Keratinocyte (primary cell): ENCODE data around the gene PRKCH. TPM values are rescaled to one million over a fixed set of nuclear protein-coding genes. Genes with fewer than 3 reads are reported as not detected.

Source experiments
- DNase-seq: peaks from one replicate; pipeline ENCODE4 v3.0.0-alpha.2; 2011; ENCODE audit warnings: low read depth, missing footprints, low spot score
- FAIRE-seq: peaks from 2 replicates; lab custom pipeline; 2011; peaks lifted over from hg19 to GRCh38; lab: Jason Lieb, UNC
- H2AFZ ChIP-seq: 2 replicates; pipeline ENCODE4 v1.6.0; 2012; ENCODE audit warnings: low read length, control low read depth, inconsistent platforms; ENCODE audit not compliant: control insufficient read depth
- H3K27ac ChIP-seq: 2 replicates; pipeline ENCODE4 v1.5.1; 2011; ENCODE audit warnings: low read length; ENCODE audit not compliant: control insufficient read depth, insufficient read depth
- H3K27me3 ChIP-seq: 3 replicates; pipeline ENCODE4 v1.6.0; 2011; ENCODE audit warnings: low read length; ENCODE audit not compliant: control insufficient read depth, insufficient read depth; ENCODE audit errors: extremely low read depth
- H3K36me3 ChIP-seq, 2 experiments: 2 replicates in 1 of 2; 3 replicates in 1 of 2; pipeline ENCODE4 v1.5.1; 2011; ENCODE audit warnings: low read length in 2 of 2, mild to moderate bottlenecking in 1 of 2; ENCODE audit not compliant: control insufficient read depth in 2 of 2, insufficient read depth in 2 of 2; ENCODE audit errors: extremely low read depth in 1 of 2
- H3K4me1 ChIP-seq: 3 replicates; pipeline ENCODE4 v1.5.1; 2011; ENCODE audit warnings: low read length; ENCODE audit not compliant: control insufficient read depth, insufficient read depth; ENCODE audit errors: extremely low read depth
- H3K4me2 ChIP-seq: 3 replicates; pipeline ENCODE4 v1.6.0; 2011; ENCODE audit warnings: low read depth, low read length; ENCODE audit not compliant: control insufficient read depth, insufficient read depth; ENCODE audit errors: extremely low read depth
- H3K4me3 ChIP-seq, 3 experiments: fragments of 200-600 bp in 1 of 3; sonication (generic) in 1 of 3; 2 replicates in 2 of 3; 3 replicates in 1 of 3; pipeline ENCODE4 v1.5.1; 2011 to 2016; ENCODE audit warnings: low read length in 3 of 3, mild to moderate bottlenecking in 3 of 3, control low read depth in 2 of 3, inconsistent platforms in 1 of 3, low read depth in 1 of 3, mixed read lengths in 1 of 3, mixed run types in 1 of 3, moderate library complexity in 1 of 3; ENCODE audit not compliant: control insufficient read depth in 2 of 3, insufficient read depth in 2 of 3; ENCODE audit errors: extremely low read depth in 1 of 3
- H3K79me2 ChIP-seq: 2 replicates; pipeline ENCODE4 v1.6.0; 2012; ENCODE audit warnings: low read length; ENCODE audit not compliant: control insufficient read depth, insufficient read depth
- H3K9ac ChIP-seq: 3 replicates; pipeline ENCODE4 v1.6.0; 2011; ENCODE audit warnings: low read length; ENCODE audit not compliant: control insufficient read depth, insufficient read depth; ENCODE audit errors: extremely low read depth
- H3K9me1 ChIP-seq: 3 replicates; pipeline ENCODE4 v1.6.0; 2011; ENCODE audit warnings: low read length; ENCODE audit not compliant: control insufficient read depth, insufficient read depth; ENCODE audit errors: extremely low read depth
- H3K9me3 ChIP-seq: 2 replicates; pipeline ENCODE4 v1.5.1; 2012; ENCODE audit warnings: low read depth, low read length; ENCODE audit not compliant: control insufficient read depth
- H4K20me1 ChIP-seq: 3 replicates; pipeline ENCODE4 v1.6.0; 2011; ENCODE audit warnings: low read length; ENCODE audit not compliant: control insufficient read depth, insufficient read depth; ENCODE audit errors: extremely low read depth
- EZH2 ChIP-seq: IDR thresholded peaks from one replicate; pipeline ENCODE4 v1.6.1; 2012; ENCODE audit warnings: inconsistent platforms, mild to moderate bottlenecking, low read length, moderate library complexity
- dilution Hi-C: fragments of 300-500 bp; cut with MboI; formaldehyde crosslinking; loops from one replicate; pipeline ENCODE4 v1.7.0; 2020; ENCODE audit warnings: low sequenced_read_pairs; ENCODE audit not compliant: extremely low pct_ligation_motif_present
- polyA plus RNA-seq, 5 experiments: library from polyadenylated mRNA; depleted of rRNA in 3 of 5; stranded (reverse) in 3 of 5; stranded (forward) in 1 of 5; unstranded in 1 of 5; fragments of >200 nt; gene quantifications; 1 replicate in 1 of 5; 2 replicates in 3 of 5; 3 replicates in 1 of 5; pipeline versions ENCODE4 v1.2.1 to v1.2.3, GENCODE V29; 2011 to 2012; ENCODE audit warnings: missing spikeins in 2 of 5, low read depth in 1 of 5, low replicate concordance in 1 of 5
- TF ChIP-seq, protein P1 (sequence below), 3 experiments: IDR thresholded peaks in 1 of 3; conservative IDR thresholded peaks in 1 of 3; optimal IDR thresholded peaks in 1 of 3; 2 replicates in 2 of 3; 3 replicates in 1 of 3; pipeline versions ENCODE3 to v1.5.1; 2011; ENCODE audit warnings: low read length in 3 of 3, mild to moderate bottlenecking in 3 of 3, moderate library complexity in 2 of 3, control low read depth in 1 of 3, inconsistent platforms in 1 of 3; ENCODE audit not compliant: insufficient read depth in 2 of 3; ENCODE audit errors: extremely low read depth in 1 of 3

The PRKCH gene
- polyA plus RNA-seq, 1 donor (not counting 4 experiments of a cell fraction or from before 2014, with no cell fraction given): 13.7 TPM

DNA sequence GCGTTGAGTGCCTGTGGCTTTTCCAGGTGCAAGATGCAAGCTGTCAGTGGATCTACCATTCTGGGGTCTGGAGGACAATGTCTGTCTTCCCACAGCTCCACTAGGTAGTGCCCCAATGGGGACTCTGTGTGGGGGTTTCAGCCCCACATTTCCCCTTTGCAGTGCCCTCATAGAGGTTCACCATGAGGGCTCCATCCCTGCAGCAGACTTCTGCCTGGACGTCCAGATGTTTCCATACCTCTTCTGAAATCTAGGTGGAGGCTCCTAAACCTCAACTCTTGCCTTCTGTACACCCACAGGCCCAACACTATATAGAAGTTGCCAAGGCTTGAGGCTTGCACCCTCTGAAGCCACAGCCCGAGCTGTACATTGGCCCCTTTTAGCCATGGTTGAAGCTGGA, 52.9 kb downstream of the PRKCH start:
- H3K9ac ChIP-seq: no peak overlapping the region
- dilution Hi-C loops: no loop called here
- no peaks in the 10 kb centered on the region for H4K20me1 ChIP-seq
- no peaks in the 10 kb centered on the region for H3K36me3 ChIP-seq
- H3K9me3 ChIP-seq: peaks cover 3% of the 10 kb centered on the region
- TF ChIP-seq EZH2: no peak
- TF ChIP-seq, protein P1, sequence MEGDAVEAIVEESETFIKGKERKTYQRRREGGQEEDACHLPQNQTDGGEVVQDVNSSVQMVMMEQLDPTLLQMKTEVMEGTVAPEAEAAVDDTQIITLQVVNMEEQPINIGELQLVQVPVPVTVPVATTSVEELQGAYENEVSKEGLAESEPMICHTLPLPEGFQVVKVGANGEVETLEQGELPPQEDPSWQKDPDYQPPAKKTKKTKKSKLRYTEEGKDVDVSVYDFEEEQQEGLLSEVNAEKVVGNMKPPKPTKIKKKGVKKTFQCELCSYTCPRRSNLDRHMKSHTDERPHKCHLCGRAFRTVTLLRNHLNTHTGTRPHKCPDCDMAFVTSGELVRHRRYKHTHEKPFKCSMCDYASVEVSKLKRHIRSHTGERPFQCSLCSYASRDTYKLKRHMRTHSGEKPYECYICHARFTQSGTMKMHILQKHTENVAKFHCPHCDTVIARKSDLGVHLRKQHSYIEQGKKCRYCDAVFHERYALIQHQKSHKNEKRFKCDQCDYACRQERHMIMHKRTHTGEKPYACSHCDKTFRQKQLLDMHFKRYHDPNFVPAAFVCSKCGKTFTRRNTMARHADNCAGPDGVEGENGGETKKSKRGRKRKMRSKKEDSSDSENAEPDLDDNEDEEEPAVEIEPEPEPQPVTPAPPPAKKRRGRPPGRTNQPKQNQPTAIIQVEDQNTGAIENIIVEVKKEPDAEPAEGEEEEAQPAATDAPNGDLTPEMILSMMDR (optimal IDR thresholded peaks at IDR 0.05 in 1 of 3, IDR thresholded peaks at IDR 0.05 in 1 of 3, conservative IDR thresholded peaks at IDR 0.05 in 1 of 3; ENCODE audit: extremely low read depth in 1 of 3, insufficient read depth in 2 of 3, low read length in 3 of 3): no peak
- no peaks in the 10 kb centered on the region for H3K27me3 ChIP-seq
- no peaks in the 10 kb centered on the region for H3K9me1 ChIP-seq
- no peaks in the 10 kb centered on the region for H3K79me2 ChIP-seq
- H2AFZ ChIP-seq: no peak overlapping the region
- DNase-seq (no peak), FAIRE-seq (no peak)
- H3K4me3 ChIP-seq: no peak overlapping the region
- no peaks in the 10 kb centered on the region for H3K4me1 ChIP-seq
- H3K27ac ChIP-seq: no peak overlapping the region
- no peak overlapping the region for H3K4me2 ChIP-seq

DNA sequence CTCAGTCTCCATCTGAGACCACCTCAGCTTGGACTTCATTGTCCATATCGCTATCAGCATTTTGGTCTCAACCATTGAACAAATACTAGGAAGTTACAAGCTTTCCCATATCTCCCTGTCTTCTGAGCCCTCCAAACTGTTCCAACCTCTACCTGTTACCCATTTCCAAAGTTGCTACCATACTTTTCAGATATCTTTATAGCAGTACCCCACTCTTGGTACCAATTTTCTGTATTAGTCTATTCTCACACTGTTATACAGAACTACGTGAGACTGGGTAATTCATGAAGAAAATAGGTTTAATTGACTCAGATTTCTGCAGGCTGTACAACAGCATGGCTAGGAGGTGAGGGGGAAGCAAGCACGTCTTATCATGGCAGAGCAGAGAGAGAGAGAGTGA, 53.8 kb downstream of the PRKCH start:
- dilution Hi-C loops: no loop called here

More for the DNA sequence above, 53.8 kb downstream of the PRKCH start:
- FAIRE-seq: no peak
- no peaks in the 10 kb centered on the region for H4K20me1 ChIP-seq
- H3K4me1 ChIP-seq: no peaks in the 10 kb centered on the region
- H3K27ac ChIP-seq: no peak overlapping the region
- H3K9me1 ChIP-seq: no peaks in the 10 kb centered on the region
- no peak overlapping the region for H3K4me3 ChIP-seq
- H3K9ac ChIP-seq: no peak overlapping the region
- TF ChIP-seq EZH2: no peak
- TF ChIP-seq, protein P1 (optimal IDR thresholded peaks at IDR 0.05 in 1 of 3, IDR thresholded peaks at IDR 0.05 in 1 of 3, conservative IDR thresholded peaks at IDR 0.05 in 1 of 3; ENCODE audit: extremely low read depth in 1 of 3, insufficient read depth in 2 of 3, low read length in 3 of 3): no peak
- H3K36me3 ChIP-seq: no peaks in the 10 kb centered on the region
- no peaks in the 10 kb centered on the region for H3K79me2 ChIP-seq
- no peak overlapping the region for H3K4me2 ChIP-seq
- H3K27me3 ChIP-seq: no peaks in the 10 kb centered on the region
- H3K9me3 ChIP-seq: peaks cover 3% of the 10 kb centered on the region
- no peak overlapping the region for H2AFZ ChIP-seq
- DNase-seq: no peak
